GM19025 (cell line): ENCODE data around the gene UCP2.
"Not testable (repeated sequence)": the region's sequence is repeated elsewhere in the genome, so short reads cannot be mapped to it uniquely, and the experiment has no call there.

Experiments used
- ATAC-seq: cut with Tn5 transposase; IDR thresholded peaks from one replicate; pipeline ENCODE4 v1.9.1; 2021; ENCODE audit warnings: mild to moderate bottlenecking, low read depth, moderate library complexity; ENCODE audit not compliant: unreplicated experiment

The UCP2 gene

GRCh38 chr11:73949246-73949645, 33.4 kb downstream of the UCP2 start:
- no peak for ATAC-seq

DNA sequence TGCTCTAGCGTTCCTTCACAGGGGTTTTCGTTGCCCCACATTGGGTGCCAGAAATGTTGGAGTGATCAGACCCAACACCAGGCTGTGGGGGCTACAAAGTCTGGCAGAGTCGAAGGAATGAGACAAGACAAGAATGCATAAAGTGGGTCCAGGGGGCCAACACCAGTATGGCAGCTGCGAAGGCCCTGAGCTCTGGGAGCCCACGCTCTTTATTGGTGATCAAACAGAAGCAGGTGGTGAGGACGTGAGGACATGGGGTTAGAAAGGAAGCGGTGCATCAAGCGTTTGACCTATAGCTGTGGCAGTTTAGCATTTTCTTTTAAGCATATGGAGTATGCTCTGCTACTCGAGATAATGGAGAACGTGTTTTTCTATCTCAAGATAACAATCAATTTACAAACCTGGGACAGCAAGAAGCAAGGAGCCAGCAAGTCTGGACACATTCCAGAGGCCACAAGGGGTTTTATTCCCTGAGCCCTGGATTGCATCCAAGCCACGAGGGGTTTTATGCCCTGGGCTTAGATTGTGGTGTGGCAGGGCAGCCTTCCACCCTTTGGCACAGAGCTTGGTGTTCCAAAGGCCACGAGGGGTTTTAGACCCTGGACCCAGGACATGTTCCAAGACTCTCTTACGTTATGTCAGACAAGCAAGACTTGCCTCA, 35.7 kb downstream of the UCP2 start:
- no peak for ATAC-seq

GRCh38 chr11:73945396-73945795, 37.2 kb downstream of the UCP2 start:
- ATAC-seq, result no peak

- no peak for ATAC-seq
Measured at GRCh38 chr11:73944901-73945300, 37.7 kb downstream of the UCP2 start.

DNA sequence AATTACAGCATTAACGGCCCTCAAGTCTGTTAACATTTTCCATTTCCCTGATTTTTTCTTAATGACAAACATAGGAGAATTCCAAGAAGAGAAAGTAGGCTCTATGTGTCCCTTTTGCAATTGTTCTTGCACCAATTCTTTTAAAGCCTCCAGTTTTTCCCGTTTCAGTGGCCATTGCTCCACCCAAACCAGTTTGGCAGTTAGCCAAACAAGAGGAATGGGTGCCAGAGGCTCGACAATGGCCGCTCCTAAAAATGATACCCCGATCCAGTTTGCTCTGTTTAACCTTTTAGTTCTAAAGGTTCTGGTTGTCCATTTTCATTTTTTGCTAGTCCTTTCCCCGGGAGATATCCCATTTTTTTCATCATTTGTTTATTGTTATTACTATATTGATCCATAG, 38.6 kb downstream of the UCP2 start:
- ATAC-seq, result no peak

DNA sequence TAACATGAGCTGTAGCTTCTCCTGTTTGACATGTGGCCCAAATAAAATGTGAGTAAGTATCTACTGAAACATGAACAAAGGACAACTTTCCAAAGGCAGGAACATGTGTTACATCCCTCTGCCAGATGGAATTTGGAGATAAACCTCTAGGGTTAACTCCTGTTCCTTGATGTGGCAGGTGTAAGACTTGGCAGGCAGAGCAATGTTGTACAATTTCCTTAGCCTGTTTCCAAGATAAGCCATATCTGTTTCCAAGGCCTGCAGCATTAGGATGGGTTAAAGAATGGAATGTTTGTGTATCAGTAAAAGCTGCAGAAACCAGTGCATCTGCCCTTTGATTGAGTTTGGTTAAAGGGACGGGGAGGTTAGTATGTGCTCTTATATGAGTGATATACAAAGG, 40.6 kb downstream of the UCP2 start:
- ATAC-seq, result no peak

GRCh38 chr11:73940801-73941570, 41.7 kb downstream of the UCP2 start:
- no peak for ATAC-seq

GRCh38 chr11:73939096-73939495, 43.5 kb downstream of the UCP2 start:
- ATAC-seq, result no peak

DNA sequence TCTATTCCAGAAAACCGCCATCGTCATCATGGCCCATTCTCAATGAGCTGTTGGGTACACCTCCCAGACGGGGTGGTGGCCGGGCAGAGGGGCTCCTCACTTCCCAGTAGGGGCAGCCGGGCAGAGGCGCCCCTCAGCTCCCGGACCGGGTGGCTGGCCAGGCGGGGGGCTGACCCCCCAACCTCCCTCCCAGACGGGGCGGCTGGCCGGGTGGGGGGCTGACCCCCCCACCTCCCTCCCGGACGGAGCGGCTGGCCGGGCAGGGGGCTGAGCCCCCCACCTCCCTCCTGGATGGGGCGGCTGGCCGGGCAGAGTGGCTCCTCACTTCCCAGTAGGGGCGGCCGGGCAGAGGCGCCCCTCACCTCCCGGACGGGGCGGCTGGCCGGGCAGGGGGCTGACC, 46.6 kb downstream of the UCP2 start:
- not testable (repeated sequence) for ATAC-seq

- ATAC-seq, result no peak
Measured at GRCh38 chr11:73932781-73933180, 49.9 kb downstream of the UCP2 start.

- no peak for ATAC-seq
Measured at GRCh38 chr11:73931951-73932350, 50.7 kb downstream of the UCP2 start.

- ATAC-seq, result no peak
Measured at GRCh38 chr11:73931039-73931645, 51.5 kb downstream of the UCP2 start.

DNA sequence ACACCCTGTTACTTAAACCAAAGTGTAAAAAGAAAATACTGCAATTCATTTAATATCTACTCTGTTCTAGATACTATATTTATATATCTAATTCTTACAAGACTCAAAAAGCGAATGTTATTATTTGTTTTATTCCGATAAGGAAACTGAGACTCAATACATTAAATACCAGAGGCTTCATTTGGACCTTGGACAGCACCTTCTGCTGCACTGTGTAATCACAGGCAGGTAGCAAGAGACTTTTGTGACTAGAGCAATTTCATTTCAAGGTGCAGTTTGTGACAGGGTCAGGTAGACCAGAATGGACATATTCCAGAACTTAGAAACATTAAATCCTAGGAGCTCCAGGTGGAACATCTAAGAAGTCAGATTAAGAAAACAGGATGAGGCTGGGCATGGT, 53.3 kb downstream of the UCP2 start:
- ATAC-seq, result no peak
